Kasumi-1 (cell line): ENCODE data around the gene GSTM2.

Experiments used
- DNase-seq, 2 experiments: peaks; one replicate each; lab custom pipeline; 2025; lab: John Stamatoyannopoulos, UW

GSTM2 gene

DNA sequence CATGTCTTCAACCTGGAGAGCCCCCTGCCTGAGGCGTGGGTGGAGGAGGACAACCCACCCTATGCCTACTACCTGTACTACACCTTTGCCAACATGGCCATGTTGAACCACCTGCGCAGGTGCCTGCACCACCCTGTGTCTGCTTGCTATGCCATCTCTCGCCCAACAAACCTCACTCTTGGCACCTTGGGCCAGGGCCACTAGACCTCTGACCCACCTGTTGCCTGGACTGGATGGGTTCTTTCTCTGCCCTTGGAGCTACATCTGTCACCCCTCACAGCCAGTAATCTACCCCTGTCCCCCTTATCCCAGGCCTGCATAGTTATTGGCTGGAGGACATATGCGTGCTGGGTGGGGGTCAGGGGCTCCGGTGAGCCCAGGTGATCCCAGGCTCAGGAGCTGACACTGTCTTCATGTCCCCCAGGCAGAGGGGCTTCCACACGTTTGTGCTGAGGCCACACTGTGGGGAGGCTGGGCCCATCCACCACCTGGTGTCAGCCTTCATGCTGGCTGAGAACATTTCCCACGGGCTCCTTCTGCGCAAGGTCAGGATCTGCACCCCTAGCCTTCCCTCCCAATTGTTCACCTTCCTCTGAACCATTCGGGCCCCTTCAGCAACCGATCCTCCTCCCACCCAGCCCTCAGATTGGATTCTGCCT lies 38.4 kb upstream of the GSTM2 start:
- DNase-seq, result no peak

DNA sequence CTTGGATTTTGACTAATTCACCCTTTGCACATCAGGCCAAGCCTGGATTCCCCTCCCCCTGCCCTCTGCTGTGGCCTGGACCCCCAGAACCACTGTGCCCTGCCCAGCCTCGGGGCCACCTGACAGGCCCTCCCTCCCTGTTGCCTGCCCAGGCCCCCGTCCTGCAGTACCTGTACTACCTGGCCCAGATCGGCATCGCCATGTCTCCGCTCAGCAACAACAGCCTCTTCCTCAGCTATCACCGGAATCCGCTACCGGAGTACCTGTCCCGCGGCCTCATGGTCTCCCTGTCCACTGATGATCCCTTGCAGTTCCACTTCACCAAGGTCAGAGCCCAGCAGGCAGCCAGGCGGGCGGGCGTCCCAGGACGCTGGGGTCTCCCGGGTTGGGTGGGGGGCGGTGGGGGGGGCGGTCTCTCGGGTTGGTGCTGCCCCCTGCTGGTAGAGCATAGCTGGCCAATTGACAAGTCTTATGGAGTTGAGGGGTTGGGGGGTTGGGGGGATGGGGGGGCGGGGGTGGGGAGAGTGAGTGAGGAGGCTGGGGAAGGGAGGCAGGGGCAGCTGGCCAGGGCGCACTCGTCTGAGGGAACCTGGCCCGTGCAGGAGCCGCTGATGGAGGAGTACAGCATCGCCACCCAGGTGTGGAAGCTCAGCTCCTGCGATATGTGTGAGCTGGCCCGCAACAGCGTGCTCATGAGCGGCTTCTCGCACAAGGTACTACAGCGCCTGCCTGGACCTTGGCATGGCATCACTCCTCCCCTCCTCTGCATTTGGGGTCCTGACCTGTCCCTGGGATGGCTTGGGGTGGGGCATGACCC lies 37.6 kb upstream of the GSTM2 start:
- no peak for DNase-seq

DNA sequence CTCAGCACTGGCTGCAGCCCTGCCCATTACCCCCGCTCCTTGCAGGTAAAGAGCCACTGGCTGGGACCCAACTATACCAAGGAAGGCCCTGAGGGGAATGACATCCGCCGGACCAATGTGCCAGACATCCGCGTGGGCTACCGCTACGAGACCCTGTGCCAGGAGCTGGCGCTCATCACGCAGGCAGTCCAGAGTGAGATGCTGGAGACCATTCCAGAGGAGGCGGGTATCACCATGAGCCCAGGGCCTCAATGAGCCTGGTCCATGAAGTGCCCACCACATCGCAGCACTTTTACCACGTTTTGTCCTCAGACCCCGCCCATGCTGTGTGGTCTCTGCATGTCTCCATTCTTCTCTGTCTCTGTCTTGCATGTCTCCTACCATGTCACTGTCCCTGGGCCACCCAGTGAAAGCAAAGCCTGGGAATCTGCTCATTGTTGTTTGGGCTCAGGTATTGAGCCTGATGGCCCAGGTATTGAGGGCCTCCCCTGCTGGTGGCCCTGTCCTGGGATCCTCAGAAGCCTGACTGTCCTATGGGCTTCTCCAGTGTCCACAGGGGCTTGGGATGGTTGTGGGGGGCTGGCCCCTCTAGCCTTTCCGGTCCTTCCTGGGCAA lies 36.9 kb upstream of the GSTM2 start:
- no peak for DNase-seq

DNA sequence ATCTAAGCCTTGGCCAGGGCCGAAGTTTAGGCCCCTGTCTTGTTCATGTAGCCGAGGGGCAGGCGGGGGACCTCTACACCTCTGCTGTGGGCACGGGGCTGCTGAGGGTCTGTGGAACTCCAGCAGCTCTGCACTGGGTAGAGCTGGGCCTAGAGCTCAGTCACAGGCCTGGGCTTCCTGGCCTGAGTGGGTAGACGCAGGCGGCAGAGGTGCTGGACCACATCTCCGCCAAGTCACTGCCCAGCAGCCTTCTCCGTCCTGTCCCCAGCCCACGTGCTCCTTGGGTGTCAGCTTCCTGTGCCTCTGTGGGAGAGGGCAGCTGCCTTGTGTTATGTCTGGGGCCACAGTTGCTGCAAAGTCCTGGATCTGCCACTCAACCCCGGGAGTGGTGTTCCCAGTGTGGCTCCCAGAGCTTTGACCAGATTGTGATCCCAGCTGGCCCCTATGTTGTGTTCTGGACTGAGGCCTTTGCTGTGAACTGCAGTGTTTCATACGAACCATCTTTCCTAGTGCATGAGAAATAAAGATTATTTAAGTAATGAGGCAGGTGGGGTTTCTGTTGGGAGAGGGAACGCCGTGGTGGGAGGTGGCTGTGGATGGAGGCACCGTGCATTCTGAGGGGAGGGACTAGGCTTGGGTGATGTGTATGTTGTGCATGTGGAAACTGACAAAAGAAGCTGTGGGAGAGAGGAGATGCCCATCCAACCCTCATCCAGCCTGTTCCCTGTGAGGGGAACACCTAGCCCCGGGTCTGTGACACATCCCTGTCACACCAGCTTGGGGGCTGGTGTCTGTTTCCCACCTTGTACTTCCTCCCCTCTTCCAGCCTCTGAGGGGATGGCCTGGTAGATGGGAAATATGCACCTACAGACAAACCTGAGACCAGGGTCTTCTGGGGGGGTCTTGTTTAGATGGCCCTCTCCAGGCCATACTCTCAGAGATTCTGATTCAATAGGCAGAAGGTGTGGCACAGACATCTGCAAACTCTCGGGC lies 36.0 kb upstream of the GSTM2 start:
- DNase-seq, result no peak

DNA sequence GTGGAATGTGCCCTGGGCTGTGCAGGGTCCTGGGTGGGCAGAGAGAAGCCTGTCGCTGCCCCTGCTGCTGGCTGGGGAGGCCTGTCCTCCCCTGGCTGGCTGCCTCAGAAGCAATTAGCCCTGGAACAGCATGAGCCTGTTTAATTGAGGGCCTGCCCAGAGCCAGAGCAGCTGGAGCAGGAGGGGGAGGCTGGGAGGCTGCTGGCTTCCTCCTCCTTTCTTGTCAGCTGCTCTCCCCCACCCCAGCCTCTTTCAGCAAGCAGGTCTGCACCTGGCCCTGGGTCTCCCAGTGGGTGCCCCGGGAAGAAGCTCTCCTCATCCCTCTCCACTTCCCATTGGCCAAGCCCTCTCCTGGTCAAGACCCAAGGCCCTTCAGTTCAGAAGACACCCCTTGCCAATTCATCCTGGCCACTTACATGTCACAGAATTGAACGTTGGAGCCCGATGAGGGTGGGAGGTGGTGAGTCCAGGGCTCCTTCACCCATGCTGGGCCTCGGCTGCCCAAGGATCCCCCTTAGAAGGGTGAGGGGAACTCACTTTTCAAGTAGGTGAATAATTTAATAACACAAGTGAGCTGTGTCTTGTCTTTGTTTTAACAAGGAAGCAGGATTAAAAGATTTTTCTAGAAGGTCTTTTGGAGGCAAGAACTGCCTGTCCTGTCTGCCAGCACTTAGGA lies 35.0 kb upstream of the GSTM2 start:
- DNase-seq, result no peak

DNA sequence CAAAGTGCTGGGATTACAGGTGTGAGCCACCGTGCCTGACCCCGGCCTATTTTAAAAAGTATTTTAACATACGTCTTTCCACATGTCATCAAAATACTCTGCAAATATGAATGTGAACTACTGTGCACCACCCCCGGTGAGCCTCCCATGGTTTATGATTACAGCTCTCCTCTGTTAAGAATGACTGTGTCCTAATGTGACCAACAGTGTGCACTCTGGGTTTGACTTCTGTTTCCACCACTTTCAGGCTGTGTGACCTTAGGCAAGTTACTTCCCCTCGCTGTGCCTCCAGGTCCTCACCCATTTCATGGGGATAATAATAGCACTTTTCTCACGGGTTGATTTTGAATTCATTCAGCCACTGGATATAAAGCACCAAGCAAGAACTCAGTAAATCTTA lies 33.6 kb upstream of the GSTM2 start:
- DNase-seq, result no peak

DNA sequence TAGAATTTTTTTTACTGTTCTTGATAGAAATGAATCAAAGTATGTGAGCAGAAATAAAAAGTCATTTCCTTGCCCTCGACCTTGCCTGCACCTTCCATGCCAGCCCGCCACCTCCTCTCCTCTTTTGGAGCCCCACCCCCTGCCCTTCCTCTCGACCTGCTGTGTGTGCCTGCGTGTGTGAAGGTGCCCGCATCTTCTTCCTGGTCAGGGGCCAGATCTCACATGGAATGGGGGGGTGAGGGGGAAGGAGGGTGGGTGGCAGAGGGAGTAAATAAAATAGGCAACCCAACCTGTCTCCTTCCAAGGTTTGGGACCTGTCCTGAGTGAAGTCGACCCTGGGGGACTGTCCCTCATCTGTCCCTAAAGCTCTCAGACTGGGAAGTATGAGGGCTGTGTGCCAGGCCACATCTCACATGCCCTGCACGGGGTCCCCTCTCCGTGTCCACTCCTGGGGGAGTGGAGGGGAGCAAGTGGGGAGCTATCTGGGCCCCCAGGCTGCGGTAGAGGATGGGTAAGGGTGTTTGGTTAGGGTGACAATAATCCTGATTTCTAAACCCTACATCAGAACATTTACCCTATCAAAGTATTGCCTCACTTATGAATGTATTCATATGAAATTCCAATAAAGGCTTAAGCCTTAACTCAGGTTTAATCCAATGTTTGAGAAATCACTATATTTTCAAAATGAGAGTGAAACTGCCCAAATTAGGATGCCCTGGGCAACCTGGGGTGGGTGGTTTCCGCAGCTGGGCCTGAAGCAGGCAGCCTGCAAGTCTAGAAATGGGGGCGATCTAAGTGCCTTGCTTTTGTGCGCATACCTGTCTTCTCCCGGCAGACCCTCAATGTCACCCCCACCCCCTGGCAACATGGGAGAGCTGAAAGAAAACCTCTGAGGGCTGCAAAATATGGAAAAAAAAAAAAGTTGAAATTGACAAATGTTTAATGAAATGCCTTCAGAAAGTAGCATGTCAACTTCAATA lies 32.8 kb upstream of the GSTM2 start:
- DNase-seq, result no peak

DNA sequence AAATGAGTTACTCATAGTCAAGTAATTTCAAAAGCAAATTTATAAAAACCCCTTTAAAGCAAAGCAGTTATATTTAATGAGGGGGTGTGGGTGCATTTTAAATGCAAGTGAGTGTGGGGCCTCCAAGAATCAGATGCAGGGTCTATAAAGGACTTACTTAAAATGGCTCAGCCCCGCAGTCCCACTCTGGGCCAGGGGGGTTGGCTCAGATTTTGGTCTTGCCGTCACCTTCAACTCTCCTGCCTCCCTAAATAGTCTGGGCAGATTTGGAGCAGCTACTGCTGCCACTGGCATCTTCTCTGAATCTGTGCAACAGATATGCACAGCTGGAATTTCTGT lies 32.0 kb upstream of the GSTM2 start:
- no peak for DNase-seq

DNA sequence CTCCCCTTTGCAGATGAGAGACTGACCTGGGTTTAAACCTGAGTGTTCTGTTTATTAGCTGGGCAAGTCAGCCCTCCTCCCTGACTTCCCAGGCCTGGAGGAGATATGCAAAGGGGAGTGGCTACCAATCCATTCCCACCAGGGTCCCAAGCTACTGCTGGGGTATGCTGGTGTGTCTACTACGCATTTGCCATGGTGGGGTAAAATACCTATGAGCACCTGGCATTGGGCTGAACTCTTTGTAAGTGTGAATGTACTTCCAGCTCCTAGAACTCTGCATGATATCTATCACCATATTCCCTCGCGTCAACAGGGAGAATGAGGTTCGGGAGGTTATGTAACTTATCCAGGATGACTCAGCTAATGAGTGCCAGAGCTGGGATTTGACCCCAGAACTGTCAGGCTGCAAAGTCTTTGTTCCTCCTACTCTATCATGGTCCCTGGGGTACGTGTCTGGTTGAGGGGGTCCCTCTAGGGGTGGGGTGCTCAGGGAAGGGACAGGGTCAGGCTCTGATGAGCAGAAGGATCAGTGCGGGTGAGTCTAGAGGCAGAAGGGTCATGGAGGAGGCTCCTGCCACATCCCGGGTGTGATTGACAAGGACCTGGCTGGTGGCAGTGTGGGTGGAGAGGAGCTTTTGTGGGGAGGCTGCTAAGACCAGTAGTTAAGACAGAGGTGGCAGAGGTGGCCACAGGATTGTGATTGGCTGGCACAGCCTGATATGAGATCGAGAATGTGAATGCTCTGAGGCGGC lies 31.5 kb upstream of the GSTM2 start:
- no peak for DNase-seq

DNA sequence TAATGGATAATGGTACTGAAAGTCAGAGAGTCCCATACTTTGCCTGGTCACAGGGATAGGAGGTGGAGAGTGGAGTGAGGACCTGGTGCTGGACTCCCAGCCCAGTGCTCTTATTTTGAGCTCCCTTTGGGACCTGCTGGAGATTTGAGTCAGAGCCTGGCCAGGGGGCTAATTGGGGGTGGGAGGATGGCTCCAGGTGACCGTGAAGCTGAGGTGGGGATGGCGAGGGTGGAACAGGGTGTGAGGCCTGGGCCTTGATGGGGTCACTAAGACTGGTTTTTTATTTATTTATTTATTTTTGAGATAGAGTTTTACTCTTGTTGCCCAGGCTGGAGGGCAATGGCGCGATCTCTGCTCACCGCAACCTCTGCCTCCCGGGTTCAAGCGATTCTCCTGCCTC lies 30.4 kb upstream of the GSTM2 start:
- DNase-seq, result no peak

DNA sequence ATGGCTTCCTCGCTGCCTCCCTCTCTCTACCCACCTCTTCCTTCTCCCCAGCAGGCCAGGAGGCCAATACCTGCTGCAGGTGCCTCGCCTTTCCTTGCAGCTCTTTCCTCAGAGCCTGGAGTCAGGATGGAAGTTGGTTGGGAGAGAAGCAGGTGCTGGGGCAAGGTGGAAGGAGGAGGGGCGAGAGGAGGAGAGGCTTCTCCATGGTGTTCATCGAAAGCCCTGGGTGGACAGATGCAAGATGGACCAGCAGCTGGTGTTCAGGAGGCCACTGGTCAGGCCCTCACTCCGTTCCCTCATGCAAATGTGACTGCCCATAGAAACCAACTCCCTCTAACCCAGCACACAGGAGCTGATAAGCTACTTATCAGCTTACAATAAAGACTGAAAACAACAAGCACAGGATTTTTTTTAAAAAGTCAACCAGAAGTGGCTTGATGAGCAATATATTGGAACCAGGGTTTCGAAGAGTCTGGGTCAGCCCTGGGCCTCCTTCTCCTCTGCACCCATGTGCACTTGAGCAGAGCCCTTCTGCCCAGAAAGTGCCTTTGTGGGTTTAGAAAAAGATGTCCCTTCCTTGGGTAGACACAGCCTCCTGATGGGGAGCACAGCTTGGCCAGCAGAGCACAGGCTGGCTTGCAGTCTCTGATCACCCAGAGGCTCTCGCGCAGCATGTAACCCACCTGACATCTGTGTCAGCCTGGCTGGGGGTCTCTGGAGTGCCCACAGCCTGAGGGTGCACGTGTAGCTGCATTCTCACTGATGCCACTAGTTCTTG lies 28.6 kb upstream of the GSTM2 start:
- no peak for DNase-seq

DNA sequence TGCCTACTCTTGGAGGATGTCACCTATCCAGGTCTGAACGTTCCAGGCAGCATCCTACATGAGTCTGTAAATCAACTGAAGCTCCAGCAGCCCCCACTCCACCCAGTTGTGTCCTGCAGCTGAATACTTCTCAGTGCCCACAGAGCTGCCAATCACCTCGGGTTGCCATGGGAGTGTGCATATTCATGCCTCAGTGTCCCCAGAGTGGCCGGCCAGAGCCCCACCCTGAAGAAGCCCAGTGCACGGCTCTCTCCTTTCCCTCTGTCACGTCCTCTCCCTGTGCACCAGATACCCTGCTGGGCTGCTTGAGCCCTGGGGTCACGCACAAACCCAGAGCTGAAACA lies 28.0 kb upstream of the GSTM2 start:
- no peak for DNase-seq

DNA sequence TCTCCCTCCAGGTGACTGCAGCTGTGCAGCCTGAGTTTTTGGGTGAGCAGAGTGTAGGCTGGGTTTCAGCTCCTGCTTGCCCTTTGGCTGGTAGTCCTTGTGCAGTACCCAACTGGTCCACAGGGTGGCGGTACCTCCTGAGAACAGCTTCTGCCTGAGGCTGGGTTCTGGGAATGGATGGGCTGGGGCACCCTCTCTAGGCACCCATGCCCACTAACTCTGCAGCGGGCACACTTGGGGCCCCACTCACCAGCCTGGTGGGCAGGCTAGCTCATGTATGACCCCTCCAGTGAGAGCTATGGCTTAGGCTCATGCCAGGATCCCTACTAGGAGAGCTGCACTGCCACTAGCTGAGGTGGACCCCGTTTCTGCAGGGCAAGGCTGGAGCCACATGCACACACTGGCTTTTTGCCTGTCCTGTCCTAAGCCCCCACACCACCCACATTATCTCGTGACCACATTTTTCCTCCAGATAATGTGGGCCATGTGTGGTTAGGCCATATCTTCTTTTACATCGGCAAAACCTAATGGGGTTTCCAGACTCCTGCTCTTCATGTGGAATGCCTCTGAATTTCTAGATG lies 27.5 kb upstream of the GSTM2 start:
- peak; percentile 76 for DNase-seq

DNA sequence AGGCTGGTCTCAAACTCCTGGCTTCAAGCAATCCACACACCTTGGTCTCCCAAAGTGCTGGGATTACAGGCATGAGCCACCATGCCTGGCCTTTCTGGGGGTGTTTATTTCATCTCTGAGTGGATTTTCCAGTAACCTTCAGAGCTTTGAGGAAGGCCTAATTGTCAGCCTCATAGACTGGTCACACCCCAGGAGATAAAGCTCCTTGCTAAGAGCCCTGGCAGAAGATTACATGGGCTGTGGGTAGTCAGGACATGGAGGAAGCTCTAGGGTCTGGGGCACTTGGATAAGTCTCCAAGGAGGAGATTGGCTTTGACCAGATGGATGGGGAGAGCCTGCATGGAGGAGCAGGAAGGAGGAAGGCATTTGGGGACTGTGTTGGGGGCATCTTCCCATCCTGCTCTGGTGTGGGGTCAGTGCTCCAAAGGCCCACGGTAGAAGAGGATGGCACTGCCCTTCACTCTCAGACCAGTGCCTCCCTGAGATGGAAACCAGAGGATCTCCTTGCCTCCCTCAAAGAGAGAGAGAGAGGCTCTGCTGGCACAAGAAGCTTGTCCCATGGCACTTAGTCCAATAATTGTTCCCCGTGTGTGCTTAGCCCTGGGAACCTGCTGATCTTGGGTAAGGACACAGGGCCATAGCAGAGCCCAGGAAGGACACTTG lies 26.6 kb upstream of the GSTM2 start:
- DNase-seq, result no peak

DNA sequence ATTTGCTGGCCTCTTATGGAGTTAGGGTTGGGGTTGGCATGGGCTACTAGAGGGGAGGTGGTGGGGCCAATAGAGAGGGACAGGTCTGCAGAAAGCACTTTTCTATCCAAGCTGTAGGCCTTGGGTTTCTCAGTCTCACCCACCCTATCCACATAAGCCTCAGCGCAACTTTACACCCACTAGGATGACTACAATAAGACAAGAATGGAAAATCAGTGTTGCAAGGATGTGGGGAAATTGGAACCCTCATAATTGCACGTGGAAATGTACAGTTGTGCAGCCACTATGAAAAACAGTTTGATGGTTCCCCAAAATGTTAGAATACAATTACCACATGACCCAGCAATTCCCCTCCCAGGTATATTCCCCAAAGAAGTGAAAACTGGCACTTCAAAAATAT lies 26.0 kb upstream of the GSTM2 start:
- DNase-seq, result no peak

DNA sequence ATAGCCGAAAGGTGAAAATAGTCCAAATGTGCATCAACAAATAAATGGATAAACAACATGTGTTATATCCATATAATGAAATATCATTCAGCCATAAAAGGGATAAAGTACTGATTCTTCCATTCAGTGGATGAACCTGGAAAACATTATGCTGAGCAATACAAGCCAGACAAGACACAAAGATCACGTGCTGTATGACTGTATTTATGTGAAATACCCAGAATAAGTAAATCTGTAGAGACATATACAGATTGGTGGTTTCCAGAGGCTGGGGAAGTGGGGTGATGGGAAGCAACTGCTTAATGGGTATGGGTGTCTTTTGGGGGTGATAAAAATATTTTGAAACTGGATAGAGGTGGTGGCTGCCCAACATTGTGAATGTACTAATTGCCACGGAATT lies 25.2 kb upstream of the GSTM2 start:
- DNase-seq, result no peak

DNA sequence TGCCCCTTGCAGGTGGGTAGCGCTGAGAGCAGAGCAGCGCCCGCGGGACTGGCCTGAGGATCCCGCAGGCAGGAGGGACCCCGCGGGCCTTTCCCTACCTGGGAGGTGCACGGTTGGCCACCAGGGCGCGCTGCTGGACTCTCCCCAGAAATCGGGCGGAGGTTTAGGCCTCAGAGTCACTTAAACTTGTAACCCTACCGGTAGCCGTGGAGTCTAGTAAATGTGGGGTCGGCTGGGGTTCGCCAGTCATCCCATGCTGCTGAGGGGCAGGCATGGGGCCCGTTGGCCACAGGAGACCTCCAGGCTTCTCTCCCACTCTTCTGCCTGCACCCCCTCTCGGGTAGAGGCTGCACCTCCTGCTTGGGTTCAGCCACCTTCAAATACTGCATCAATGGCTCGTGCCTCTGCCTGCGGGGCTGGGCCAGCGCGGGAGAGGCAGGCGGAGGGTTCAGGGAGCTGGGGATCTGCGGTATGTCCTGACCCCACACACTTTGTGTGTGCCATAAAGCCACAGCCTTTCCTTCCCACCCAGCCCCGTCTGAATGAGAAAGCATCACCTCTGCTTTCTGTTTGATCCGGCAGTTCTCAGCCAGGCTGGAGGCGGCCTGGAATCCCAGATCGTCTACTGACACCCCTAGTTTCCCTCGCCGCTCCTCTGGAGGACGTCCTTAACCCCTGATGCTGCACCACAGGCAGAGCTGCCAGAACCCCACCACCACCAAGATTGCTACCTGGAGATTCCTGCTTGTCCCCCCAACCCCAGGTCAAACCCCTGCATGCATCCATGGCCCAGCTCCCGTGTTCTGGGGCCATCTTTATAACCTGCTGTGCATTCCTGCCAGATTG lies 24.2 kb upstream of the GSTM2 start:
- peak; percentile 76 to 88 for DNase-seq
